HPDE6-E6E7 (cell line): Measurements from ENCODE around the gene PTPRN2.
"Not testable (repeated sequence)": the region's sequence is repeated elsewhere in the genome, so short reads cannot be mapped to it uniquely, and the experiment has no call there.

Experiments used
- DNase-seq: peaks from one replicate; pipeline ENCODE4 v3.0.0; 2011; ENCODE audit warnings: missing footprints; ENCODE audit errors: extremely low spot score

PTPRN2 gene

DNA sequence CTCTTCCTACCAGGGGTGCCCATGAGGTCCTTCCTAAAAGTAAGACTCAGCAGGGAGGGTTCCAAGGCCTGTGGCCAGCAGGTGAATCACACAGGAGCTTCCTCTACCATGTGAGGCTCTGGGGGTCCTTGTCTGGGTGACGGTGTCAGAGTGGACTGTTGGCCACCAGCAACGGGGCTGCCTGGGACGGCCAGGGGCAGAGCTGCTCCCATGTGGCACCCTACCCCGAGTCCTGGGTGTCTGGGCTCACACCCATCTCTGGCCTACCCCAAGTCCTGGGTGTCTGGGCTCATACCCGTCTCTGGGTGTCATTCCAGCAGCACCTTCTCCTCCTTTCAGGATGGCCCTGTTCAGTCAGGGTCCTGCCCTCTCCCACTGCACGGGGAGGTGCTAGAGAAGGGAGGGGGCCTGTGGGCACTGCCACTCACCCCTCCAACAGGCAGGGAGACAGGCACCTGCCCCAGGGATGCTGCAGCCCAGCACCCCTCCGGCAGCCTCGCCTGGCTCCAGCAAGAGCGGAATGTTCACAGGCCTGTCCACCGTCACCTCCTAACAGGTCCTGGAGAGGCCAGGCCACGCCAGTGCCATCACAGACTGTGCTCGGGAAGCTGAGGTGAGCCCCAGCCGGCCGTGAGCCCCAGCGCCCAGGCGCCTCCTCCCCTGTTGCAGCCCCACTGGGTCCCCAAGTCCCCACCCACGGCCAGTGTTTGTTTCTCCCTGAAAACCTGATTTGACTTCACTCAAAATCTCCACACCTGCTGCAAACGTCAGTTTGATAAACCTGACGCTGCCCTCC lies 143.7 kb downstream of the PTPRN2 start:
- no peak for DNase-seq

DNA sequence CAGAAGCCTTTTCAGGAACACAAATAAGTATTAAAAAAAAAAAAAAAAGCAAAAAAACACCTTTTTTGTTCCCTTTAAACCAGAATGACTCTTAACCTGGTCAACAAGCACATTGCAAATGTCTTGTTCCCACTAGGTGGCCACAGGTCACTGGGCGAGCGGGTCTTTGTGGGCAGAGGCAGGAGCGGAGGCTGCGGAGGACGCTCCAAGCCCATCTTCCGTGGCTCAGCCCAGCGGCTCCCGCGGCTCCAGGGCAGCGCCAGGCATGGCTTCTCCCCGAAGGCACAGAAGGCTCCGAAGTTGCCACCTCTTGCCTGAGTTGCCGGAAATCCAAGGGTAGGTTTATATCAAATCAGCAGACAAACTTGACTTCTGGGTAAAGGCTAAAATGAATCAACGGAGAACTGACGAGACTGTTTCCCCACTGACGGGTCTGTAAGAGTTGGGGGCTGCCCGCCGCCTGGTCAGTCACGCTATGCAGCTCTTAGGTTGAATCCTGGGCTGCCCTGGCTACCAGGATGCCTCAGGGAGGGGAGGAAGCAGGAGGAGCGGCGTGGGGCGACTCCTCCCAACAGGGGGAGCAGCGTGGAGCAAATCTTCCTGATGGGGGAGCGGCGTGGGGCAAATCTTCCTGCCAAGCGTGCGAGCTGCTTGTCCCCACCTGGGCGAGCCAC lies 144.5 kb downstream of the PTPRN2 start:
- no peak for DNase-seq

DNA sequence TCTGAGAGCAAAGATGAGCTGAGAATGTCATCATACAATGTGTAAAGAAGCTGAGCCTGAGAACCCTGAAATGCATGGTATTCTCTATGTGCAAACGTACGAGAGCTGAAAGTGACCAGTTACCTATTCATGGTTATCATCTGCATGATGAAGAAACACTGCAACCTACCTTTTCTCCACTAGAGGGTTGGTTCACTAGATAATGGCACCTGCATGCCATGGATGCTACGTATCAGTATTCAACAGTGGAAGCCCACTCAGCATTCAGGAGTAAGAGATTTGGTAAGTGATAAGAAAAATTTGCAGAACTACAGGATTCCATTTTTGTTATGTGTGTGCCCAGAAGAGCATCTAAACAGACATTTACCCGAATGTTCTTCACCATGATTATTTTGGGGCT lies 145.4 kb downstream of the PTPRN2 start:
- DNase-seq = no peak

DNA sequence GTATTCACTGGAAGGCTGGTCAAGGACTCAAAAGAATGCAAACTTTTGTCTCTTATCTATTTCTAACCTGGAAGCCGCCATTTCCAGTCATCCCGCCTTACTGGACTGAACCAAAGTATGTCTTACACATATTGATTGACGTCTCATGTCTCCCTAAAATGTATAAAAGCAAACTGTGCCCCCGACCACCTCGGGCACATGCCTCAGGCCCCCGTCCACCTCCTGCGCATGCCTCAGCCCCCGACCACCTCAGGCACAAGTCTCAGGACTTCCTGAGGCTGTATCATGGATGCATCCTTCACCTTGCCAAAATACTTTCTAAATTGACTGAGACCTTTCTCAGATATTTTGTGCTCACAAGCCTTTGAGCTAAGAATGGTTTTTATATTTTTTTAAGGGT lies 148.6 kb downstream of the PTPRN2 start:
- no peak for DNase-seq

DNA sequence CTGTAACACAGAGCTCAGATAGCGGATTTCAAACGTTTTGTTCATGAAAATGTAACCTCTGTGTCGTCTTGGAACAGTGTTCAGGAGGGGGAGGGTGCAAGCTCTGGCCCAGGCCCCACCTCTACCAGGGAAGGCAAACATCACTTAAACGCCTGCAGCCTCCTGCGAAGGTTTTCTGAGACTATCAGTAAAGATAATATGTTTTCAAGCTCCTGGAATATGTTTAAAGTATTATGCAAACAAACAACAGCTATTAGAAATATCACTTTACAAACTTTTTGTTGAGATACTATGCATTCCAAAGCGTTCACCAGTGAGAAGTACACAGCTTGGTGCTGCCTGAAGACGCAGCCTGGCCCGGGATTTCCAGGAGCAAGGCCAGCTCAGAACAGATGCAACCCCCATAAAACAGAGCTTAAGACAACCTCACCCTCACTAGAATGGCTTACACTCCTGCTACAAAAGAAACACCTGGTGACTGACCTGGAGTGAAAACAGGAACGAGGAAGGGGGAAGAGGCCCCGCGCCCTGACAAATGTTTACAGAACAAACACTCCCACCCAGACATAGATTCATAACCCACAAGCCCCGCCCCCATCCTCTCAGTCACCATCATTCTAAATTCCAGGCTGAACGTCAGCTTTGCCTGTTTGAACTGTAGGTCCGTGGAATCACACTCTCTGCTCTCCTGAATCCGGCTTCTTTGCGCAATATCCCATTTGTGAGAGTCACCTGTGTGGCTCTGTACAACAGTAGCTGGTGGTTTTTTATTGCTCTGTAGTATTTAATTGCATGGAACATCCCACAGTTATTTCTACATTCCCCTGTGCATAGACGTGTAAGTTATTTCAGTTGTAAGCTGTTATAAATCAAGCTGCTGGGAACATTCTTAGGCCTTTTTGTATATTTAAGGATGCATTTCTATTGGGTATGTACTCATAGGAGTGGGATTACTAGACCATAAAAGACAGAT lies 155.0 kb downstream of the PTPRN2 start:
- no peak for DNase-seq

DNA sequence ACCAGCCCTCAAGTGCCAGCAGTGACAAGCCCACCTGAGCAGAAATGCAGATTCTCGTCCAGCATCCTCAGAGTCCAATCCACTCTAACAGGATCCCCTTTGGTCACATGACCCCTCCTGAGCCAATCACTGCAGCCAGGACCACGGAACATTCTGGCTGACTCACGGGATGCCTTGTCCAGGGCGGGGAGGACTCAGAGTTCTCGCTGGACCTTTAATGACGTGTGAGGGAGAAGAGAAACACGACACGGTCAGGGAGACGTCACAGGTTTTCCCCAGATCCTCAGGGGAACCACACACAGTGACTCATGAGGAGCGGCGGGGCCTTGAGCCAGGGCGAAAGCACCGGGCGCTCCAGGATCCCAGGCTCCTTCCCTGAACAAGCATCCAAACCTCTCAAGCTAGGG lies 155.7 kb downstream of the PTPRN2 start:
- DNase-seq = no peak

DNA sequence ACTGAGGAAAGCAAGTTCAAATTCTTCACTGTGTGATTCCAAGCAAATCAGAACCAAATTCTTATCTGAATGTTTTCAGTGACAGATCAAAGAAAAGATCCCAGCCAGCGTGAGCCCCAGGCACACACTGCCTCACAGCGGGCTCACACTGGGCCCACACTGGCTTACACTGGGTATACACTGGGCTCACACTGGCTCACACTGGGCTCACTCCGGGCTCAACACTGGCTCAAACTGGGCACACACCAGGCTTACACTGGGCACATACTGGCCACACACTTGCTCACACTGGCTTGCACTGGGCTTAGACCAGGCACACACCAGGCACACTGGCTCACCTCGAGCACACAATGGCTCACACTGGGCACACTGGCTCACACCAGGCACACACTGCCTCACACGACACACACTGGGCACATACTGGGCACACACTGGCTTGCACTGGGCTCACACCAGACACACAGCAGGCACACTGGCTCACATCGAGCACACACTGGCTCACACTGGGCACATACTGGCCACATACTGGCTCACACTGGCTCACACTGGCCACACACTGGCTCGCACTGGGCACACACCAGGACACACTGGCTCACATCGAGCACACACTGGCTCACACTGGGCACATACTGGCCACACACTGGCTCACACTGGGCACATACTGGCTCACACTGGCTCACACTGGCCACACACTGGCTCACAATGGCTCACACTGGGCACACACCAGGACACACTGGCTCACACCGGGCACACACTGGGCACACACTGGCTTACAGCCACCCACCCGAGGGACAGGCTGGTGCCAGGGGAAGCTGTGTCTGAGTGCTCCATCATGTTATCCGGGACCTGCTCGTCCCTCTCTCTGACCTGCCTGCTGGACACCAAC lies 156.3 kb downstream of the PTPRN2 start:
- no peak for DNase-seq

DNA sequence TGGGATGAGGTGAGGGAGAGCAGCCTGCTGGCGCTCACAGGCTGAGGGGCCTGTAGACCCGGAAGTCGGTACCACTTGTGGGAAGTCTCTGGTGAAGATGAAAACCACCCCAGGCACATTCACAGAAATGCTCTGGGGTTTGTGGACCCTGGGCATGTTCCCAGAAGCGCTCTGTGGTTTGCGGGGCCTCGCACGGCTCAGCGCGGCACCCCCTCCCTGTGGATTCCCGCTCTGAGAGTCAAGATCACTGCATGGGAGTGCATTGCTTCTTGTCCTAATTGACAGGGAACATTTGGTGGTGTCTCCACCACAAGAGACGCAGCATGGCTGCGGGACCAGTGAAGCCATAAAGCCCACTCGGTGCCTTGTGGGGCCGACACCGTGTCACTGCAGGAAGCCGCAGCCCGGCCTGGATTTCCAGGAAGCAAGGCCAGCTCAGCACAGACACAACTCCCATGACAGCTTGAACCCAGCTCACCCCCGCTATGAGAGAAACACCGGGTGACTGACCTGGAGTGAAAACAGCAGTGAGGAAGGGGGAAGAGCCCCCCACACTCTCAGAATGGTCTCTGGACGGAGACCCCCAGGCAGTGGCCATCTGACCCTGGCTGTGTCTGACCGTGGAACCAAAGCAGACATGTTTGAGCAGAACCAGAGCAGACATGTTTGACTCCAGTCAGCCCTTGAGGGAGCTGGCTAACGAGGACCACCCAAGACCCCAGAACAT lies 157.2 kb downstream of the PTPRN2 start:
- no peak for DNase-seq

DNA sequence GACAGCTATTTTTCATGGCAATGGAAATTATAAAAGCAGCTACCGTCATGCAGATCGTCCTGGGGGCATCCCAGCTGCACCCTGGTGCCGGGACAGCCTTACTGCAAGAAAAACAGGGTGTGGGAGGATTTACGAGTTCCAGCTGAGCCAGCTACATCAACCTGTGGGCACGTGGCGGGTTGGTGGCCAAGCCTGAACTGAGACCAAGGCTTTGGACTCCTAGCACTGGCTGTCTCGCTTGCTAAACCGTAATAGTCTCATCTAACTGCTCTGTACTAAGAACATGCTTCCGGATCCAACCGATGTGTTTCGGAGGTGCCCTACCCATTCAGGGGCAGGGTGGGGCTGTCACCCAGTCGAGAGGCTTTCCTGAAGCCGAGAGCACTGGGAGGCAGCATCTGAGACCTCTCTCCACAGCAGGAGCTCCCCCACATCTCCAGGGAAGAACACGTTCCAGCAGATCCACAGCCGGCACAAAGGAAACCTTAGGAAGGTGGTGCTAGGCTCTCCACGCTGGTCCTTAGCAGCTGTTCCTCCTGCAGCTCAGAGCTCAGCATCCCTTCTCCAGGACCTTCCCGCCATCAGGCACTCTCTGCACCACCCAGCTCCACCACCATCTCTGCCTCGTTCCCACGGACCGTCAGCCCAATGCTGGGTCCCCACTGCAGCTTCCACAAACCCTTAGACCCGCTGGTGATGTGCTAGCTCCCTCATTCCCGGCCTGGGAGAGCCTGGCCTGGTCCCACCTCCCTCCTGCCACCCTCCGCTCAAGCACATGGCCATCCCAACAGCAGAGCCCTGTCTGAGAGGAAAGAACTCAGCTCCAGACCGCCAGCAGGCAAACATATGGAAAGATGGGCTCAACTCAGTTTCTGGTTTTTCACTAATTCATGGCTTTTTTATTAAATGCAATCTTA lies 158.5 kb downstream of the PTPRN2 start:
- no peak for DNase-seq

DNA sequence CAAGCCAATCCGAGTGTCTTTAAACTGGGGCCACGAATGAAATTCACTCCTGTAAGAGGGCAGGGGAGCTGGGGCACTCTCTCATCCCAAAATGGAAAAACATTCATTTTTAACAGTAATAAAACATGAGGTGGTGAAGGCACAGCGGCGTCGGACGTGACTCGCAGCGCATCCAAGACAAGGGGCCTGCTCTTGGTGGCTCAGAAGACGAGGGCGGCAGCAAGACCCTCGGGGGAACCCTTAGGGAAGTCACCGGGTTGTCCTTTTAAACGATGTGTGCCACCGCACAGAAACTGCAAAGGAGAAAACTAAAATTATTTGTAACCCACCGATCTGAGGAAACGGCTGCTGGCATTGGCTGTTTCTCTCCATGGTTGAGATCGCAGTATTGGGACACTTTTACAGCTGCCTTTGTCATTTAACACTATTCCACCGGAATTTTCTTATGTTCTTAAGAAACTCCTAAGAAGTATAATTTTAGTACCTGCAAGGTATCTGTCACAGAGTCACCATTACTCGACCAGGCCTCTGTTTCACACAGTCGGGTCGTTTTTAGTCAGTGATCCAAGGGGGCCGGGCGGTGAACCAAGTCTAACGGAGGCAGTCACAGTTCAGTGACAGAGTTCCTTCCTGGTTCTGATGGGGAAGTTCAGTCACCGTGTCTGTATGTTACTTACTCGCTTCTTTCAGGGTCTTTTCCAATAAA lies 159.3 kb downstream of the PTPRN2 start:
- DNase-seq = no peak

DNA sequence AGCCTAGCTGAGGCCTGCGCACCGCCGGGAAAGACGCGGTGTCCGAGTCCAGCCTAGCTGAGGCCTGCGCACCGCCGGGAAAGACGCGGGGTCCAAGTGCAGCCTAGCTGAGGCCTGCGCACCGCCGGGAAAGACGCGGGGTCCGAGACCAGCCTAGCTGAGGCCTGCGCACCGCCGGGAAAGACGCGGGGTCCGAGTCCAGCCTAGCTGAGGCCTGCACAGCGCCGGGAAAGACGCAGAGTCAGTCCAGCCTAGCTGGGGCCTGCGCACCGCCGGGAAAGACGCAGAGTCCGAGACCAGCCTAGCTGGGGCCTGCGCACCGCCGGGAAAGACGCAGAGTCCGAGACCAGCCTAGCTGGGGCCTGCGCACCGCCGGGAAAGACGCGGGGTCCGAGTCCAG lies 161.9 kb downstream of the PTPRN2 start:
- not testable (repeated sequence) for DNase-seq

DNA sequence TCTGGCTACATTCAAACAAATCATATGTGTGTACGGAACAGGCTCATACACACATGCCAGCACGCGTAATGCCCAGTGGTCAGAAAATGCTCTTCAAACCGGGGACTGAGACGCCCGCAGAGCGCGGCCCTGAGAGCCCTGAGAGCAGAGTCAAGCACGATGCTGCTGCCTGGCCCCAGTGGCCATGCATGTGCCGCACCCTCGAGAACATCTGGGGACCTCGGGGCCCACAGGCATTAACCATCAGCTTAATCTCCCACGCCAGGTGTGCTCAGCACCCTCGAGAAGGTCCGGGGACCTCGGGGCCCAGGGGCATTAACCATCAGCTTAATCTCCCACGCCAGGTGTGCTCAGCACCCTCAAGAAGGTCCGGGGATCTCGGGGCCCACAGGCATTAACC lies 163.1 kb downstream of the PTPRN2 start:
- DNase-seq = no peak

DNA sequence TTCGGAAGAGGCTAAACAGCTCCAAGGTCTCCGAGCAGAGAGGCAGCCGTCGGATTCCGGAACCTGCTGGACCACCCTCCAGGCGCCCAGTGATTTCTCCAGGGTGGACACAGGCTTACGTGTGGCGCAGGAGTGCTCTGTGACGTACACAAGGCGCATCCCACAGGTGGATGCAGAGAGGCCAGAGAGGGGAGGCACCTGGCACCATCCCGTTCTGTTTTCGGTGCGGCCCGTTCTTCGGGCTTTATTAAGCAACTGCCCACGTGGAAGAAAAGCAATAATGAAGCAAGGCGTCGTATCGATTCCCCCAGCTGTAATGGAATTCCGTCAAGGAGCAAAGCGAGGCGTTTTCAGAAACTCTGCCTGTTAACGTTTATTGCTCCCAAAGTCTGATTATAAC lies 163.6 kb downstream of the PTPRN2 start:
- DNase-seq = no peak

DNA sequence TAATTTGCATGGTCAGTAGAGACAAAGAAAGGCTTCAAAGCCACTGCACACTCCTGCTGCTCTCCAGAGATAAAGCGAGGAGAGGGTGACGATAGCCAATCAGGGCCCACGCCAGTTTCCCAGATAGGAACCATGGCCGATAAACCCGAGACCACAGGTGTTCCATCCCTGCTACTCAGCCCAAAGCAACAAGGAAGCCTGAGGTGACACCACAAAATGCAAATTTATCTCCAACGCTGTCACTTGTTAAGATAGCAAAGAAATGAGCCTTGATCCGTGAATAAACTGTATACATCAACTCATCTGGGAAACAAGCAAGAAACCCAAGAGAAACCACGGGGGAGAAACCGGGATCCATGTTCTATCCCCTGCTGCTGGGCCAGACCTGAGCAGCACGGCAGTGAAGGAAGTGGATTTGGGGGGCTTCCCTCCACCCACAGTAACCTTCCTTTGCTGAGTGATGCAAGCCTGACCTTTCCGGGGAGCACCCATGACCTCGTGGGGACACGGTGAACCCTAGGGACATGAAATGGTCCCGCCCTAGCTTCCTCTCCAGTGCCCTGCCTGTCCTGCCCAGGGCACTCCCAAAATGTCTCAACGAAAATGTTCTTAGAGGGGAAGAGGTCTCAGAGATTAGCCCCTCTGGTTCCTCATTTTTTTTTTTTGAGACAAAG lies 164.6 kb downstream of the PTPRN2 start:
- DNase-seq = no peak

DNA sequence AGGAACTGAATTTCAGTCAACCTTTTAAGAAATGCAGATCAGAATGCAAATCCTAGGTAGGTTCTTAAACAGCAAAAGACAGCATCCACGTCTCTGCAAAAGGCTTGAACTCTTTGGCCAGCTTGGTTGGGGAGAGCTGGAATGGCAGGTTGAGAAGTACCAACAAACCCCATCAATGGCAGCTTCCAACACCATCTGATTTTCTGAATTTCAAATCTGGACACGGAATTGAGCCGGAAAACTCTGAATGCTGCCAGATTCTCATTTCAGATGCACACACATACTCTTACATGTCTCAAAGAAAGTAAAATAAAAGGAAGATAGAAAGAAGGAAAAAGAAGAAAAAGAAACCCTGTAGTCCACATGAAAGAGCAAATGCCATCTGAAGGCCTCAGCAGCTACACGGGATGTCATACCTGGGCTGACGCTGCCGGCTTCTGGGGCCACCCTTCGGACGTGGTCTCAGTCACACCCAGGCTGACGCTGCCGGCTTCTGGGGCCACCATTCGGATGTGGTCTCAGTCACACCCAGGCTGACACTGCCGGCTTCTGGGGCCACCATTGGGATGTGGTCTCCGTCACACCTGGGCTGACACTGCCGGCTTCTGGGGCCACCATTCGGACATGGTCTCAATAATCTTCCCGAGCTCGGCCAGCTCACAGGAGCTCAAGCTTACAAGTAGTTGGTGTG lies 165.3 kb downstream of the PTPRN2 start:
- DNase-seq = no peak

DNA sequence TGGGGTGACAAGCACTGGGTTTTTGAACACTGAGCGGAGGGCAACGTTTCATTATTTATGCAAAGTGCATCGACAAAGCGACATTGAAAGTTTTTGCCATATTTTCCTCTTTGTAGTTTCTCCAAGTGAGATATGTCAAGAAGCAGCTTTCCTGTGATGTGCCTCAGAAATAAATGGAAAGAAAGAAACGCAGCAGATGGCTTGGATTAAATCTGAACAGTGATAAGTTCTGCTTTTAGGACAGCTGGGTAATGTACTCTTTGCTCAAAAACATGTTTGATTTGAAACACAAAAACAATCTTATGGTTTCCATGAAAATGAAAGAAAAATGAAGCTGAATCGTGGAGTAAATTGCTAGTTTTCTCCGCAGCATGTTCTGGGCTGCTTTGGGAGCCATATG lies 166.3 kb downstream of the PTPRN2 start:
- DNase-seq = no peak

DNA sequence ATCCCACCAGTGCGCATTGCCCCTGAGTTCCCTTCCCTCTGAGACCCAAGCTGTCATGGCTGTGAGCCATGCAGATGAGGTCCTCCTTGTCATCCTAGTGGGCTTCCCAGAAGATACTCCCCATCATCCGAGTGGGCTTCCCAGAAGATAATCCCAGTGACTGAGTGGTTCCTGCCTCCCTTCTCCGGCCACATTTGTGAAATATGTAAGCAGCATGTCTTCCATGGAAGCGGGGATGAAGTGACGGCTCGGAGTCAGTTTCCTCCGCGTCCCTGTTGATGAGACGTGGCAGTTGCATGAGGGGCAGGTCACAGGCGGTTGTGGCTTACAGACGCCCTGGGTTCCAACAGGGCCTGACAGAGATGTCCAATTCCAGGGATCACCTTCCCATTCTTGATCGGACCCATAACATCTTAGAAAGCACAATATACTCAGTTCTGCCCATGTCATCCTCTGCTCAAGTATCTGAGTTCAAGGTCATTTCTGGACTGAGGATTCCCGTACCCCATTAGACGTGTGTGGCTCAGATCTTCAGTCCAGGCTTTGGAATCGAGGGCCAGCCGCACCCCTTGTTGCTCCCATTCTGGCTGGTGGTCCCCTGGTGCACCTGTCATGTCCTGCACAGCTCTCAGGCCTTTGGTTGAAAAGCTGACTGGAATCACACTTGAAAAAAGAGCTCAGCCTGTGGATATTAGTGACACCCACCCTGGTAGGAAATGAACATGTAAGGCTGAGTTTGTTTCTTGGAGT lies 166.9 kb downstream of the PTPRN2 start:
- no peak for DNase-seq
